Stimulated activated CD8-positive, alpha-beta memory T cell treated with anti-CD3 and anti-CD28 coated beads, Interleukin-12 subunit alpha, Interleukin-12 subunit beta, amount 100 ng/mL, for 24 hours (primary cell): ENCODE data around the gene MALSU1.

Experiments
- DNase-seq: peaks from one replicate; pipeline ENCODE4 v3.0.0-alpha.2; 2020; ENCODE audit errors: extremely low read depth

MALSU1 gene

GRCh38 chr7:23298885-23299769 lies at the start of gene MALSU1:
TSS of gene MALSU1 (plus strand) at chr7:23299339. CDS start at chr7:23299353, 14 bp downstream.
- DNase-seq = peak; percentile 98

GRCh38 chr7:23249486-23249885 lies 49.7 kb upstream of the MALSU1 start:
- DNase-seq = no peak

GRCh38 chr7:23254051-23254681 lies 45.0 kb upstream of the MALSU1 start:
- no peak for DNase-seq

GRCh38 chr7:23256731-23257130 lies 42.4 kb upstream of the MALSU1 start:
- no peak for DNase-seq

- no peak for DNase-seq
Measured at GRCh38 chr7:23260371-23260770, 38.8 kb upstream of the MALSU1 start.

- no peak for DNase-seq
Measured at GRCh38 chr7:23261843-23262452, 37.2 kb upstream of the MALSU1 start.

GRCh38 chr7:23264916-23265458 lies 34.2 kb upstream of the MALSU1 start:
- DNase-seq = no peak

- DNase-seq = no peak
Measured at GRCh38 chr7:23266918-23267317, 32.2 kb upstream of the MALSU1 start.

GRCh38 chr7:23267357-23267756 lies 31.8 kb upstream of the MALSU1 start:
- DNase-seq = no peak

- no peak for DNase-seq
Measured at GRCh38 chr7:23268167-23268566, 31.0 kb upstream of the MALSU1 start.

- no peak for DNase-seq
Measured at GRCh38 chr7:23268746-23269145, 30.4 kb upstream of the MALSU1 start.

GRCh38 chr7:23272275-23272674 lies 26.9 kb upstream of the MALSU1 start:
- no peak for DNase-seq

- peak; percentile 80 for DNase-seq
Measured at GRCh38 chr7:23273141-23273599, 26.0 kb upstream of the MALSU1 start.

GRCh38 chr7:23275912-23276311 lies 23.2 kb upstream of the MALSU1 start:
- no peak for DNase-seq

GRCh38 chr7:23276376-23276775 lies 22.8 kb upstream of the MALSU1 start:
- DNase-seq = no peak

- DNase-seq = no peak
Measured at GRCh38 chr7:23276947-23277346, 22.2 kb upstream of the MALSU1 start.

- no peak for DNase-seq
Measured at GRCh38 chr7:23277359-23277989, 21.7 kb upstream of the MALSU1 start.

- no peak for DNase-seq
Measured at GRCh38 chr7:23279819-23280525, 19.2 kb upstream of the MALSU1 start.

- no peak for DNase-seq
Measured at GRCh38 chr7:23283086-23283485, 16.1 kb upstream of the MALSU1 start.

- DNase-seq = no peak
Measured at GRCh38 chr7:23284871-23285270, 14.3 kb upstream of the MALSU1 start.
